HG03432 (cell line): Measurements from ENCODE around the gene CACNA1G.

Source experiments
- ATAC-seq: cut with Tn5 transposase; IDR thresholded peaks from one replicate; pipeline ENCODE4 v1.9.1; 2021; ENCODE audit warnings: mild to moderate bottlenecking, moderate library complexity; ENCODE audit not compliant: unreplicated experiment

The CACNA1G gene

DNA sequence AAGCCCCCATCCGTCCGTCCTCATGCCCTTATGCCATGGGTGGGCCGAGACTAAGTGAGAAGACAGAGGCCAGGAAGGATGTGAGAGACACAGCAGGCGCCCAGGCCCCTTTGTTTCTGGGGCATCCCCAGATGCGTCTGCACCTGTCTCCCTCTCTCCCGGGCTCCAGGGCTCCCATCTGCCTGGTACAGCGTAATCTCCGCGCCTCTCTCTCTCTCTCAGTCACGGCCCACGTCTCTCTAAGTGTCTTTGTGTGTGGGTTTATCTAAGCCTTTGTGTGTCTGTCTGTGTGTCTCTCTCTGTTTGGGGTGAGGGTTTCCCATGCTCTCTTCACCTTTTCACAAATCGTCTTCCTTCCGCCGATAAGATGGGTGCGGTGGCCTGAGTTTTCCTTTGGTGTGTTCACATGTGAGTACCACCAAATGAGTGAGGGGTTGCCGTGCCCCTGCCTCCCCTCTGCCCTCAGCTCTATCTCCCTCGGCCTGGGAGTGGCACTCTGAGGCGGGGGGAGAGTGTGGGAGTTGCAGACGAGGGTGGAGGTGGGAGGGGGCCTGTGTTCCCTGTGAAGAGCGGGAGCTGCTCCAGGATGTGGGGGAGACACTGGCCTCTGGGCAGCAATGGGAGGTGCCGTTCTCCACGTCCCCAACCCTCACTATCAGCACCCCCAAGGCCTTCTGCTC, 48.3 kb downstream of the CACNA1G start:
- ATAC-seq, result no peak

DNA sequence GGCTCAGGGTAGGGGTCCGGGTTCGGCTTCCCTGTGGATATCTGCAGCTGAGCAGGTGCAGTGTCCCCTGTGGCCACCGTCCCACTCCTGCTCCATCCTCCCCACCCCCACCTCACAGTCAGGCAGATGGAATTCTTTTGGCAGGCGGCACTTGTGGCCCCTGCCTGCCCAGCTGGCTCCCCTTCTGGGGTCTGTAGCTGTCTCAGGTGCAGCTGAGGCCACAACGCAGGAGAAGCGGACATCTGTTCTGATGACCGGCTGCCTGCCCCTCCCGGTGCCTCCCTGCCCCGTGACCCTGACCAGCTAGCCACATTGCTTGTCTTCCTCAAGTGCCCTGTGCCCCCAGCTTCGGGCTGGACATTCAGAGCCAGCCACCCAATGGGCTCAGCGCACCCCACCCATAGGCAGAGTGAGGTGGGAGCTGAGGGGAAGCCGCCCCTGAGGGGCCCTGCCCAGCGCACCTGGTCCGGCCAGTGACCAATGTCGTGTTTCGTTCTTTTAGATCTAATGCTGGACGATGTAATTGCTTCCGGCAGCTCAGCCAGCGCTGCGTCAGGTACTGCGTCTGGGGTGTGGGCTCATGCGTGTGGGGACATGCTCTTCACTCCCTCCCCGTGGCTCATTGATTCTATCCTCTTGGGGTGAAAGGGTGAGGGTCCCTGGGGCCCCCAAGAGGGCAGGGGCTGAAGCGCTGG, 49.0 kb downstream of the CACNA1G start:
- no peak for ATAC-seq

DNA sequence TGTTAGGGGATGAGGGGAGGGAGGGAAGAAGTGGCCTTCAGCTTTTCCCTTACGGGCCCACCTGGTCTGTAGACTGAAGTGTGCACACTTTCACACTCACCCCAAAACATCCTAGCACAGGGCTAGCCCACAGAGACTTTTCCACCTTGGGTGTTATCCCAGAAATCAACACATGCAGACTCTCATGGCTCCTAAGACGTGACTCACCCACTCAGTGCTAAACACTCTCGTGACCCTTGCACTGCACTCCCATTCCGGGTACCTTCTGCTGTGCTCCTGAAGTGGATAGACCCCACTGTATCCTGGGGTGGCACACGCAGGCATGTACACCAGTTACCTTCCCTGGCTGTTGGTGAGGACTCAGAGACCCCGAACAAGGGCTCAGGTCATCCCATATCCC, 51.1 kb downstream of the CACNA1G start:
- no peak for ATAC-seq

DNA sequence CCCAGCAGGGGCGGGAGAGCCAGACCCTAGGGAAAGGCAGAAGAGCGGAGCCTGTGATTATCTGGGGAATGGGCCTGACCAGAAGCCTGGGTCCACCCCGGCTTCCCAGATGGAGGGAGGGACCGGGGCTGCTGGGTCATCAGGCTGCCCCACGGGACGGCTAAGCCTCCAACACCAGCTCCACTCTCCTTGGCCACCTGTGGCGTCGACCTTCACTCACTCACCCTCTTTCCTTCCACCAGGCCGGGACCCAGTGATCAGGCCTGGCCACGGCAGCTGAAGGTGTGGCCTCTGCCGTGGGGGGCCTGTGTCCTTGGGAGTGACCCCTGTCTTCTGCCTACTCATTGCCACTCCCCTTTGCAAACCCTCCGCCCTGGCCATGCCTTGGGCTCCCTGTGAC, 51.8 kb downstream of the CACNA1G start:
- no peak for ATAC-seq

DNA sequence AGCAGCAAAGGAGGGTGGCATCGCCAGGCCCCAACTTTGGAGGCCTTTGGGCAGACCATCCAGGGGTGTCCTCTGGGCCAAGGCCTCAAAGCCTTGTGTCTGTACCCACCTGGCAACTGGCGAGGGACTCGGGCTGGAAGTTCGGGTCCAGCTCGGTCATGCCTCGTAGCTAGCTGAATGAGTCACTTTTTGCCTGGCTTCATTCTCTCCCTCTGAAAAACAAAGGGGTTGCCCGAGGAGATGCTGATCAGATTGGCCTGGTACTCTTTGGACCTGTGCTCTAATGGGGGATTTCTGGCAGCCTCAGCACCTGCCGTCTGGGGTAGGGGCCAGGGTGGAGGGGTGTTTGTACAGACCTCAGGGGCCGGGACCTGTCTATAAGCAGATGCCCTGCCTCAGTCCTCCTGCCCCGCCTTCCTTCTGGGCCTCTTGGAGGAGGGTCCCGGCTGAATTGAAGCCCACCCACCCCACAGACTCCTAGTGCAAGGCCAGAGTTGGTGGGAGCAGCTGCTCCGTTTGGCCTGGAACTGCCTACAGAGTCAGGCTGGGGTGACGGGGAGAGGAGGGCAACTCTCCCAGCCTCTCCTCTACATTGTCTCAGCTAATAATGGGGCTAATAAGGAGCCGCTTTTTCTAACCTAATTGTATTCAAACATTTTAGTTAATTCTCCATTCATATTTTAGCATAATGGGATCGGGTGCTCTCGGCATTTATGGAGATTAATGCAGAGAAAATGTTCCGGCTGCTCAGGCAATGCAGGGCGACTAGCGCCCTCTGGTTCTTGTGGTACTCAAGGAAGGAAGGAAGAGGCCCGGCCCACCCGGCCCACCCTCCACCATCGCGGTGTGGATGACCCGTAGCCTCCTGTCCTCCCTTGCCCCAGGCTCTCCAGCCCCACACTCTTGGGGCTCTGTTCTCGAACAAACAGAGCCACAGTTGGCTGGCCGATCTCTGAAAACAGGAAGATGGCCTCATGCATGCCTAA, 52.8 kb downstream of the CACNA1G start:
- ATAC-seq, result no peak

DNA sequence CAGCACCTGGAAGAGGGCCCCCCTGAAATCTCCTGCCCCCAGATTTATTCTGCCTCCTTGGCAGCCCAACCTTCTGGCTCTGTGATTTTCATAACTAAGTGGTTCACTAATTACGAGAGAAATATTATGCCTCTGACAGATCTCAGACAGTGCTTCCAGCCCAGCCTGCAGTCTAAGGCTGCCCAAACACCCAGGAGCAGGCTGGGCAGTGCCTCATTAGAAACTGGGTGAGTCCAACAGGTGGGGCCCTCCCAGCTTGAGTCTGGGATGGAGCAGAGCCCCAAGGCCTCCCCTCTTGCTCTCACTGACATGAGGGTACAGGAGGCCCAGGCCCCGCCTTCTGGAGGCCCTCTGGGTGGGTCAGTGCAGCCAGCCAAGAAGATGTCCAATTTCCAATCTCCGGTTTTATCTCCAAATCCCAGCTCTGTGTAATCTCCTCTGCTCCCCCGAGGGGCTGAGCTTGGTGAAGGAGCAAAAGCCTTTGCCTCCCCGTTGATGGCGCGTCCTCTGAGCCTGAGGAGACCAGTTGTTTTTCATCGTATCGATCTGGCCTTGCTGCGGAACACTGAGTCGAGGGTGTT, 54.0 kb downstream of the CACNA1G start:
- no peak for ATAC-seq

DNA sequence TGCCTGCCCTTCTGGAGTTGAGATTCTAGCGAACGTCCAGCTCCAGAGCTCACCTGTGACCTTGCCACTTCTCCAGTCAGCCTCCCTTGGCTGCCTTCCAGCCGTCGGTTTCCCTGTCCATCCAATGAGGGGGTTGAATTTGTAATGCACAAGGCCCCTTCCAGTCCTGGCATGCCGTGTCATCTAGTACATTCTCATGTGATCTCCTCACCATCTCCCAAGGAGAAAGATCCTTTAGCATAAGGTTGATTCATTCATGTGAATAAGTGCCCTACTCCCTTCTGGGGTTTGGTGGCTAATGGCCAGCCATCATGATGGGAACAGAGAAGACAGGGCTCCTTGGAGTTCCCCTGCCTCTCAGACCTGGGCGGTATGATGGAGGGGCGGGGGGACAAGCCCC, 55.3 kb downstream of the CACNA1G start:
- ATAC-seq, result no peak

DNA sequence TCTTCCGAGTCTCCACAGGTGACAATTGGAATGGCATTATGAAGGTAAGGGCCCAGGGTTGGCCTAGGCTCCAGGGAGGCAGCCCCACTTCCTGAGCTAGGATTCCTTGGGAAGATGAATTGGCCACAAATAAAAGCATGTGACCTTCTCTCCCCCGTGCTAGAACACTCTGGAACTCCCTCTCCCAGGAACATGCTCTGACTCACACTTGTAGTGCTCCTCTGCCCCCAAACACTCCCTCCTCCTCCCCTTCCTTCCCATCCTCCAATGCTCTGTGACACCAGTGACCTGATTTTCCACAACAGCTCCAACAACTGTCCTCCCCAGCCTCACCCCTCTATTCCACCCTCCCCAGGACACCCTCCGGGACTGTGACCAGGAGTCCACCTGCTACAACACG, 57.8 kb downstream of the CACNA1G start:
- ATAC-seq, result no peak

DNA sequence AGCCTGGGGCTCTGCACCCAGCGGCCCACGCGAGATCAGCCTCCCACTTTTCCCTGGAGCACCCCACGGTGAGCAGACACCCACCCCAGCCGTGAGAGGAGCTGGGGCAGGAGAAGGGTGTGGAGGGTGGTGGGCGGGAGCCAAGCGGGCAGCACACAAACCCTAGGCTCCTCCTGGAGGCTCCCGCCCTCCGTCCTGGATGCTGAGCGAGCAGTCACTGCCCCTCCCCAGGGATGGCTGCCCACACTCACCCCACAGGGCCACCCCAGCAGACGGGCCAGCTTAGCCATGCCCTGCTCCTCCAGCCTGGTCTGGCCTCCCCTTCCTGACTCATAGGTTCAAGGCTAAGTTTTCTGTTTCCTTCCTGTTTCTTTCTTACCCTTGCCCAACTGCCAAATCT, 58.4 kb downstream of the CACNA1G start:
- ATAC-seq, result no peak

DNA sequence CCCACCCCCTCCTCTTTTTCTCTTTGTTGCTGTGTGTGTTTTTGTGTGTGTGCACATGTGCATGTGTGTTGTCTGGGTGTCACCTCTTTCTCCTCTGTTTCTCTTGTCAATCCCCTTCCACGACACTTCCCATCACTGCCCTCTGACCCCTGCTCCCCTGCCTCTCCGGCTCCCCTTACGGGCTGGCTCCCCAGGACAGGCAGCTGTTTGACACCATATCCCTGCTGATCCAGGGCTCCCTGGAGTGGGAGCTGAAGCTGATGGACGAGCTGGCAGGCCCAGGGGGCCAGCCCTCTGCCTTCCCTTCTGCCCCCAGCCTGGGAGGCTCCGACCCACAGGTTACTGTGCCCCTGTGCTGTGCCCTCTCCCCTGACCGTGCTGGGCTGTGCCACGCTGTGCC, 59.0 kb downstream of the CACNA1G start:
- ATAC-seq, result no peak

DNA sequence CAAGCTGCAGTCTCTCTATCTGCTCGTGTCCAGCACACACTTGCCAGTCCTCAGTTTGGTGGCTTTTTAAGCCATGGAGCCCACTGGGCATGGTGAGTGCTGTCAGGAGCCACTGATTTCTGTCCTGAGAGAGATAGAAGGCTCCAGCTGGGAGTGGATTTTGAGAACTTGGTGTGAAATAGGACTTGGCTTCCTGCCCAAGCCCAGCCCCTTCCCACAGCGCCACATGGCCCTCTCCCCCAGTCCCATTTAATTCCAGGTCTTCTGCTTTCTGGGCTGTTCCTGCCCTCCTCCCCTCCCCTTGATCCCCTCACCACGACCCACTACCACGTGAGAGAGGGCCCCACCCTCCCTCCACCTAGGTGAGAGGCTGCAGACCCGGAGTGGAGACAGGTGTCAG, 59.7 kb downstream of the CACNA1G start:
- ATAC-seq, result no peak

DNA sequence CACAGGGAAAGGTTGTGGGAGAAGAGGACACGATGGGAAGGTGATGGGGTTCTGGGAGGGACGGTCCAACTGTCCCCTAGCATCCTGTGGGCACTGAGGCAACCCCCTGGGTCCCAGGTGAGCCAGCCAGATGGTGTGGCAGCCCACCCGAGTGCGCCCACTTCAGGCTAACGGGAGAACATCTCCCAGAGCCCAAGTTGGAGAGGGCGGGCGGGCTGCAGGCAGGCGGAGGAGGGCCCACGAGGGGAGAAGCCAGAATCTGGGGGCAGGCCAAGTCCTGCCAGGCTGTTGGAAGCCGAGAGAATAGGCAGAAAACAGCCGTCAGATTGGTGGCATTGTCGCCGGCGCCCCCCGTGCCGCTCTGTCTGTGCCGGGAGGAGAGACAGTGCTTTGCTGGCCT, 60.3 kb downstream of the CACNA1G start:
- no peak for ATAC-seq

DNA sequence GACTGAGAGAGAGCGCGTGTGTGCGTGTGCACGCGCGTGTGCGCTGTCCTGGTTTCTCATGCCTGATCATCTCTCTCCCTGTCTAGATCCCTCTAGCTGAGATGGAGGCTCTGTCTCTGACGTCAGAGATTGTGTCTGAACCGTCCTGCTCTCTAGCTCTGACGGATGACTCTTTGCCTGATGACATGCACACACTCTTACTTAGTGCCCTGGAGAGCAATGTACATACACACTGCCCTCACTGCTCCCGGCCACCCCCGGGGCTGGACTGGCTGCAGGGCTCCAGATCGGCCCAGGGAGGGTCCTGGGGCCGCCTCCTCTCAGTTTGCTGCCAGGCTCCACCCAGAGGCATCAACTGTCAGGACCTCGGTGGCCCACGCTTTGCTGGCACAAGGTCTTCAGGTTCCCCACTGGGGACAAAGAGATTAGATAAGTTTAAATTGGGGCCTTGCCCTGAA, 61.1 kb downstream of the CACNA1G start:
- ATAC-seq, result no peak

DNA sequence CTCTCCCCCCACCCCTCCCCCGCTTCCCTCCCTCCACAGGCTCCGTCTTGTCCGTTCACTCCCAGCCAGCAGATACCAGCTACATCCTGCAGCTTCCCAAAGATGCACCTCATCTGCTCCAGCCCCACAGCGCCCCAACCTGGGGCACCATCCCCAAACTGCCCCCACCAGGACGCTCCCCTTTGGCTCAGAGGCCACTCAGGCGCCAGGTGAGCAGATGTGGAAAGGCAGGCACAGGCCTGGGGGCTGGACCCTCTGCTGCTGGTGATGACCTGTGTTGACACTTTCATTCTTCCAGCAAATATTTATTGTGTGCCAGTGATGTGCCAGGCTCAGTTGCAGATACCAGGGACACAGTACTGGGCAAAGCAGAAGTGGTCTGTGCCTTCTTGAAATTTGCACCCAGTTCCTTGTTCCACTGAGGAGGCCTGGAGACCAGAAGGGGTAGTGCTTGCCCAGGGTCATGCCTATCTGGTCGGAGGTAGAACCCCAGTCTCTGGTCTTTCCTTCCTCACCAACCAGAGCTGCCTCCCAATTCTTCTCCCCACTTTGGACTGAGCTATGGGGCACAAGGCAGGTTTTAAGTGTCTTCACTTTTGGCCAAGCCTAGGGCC, 63.9 kb downstream of the CACNA1G start:
- no peak for ATAC-seq

DNA sequence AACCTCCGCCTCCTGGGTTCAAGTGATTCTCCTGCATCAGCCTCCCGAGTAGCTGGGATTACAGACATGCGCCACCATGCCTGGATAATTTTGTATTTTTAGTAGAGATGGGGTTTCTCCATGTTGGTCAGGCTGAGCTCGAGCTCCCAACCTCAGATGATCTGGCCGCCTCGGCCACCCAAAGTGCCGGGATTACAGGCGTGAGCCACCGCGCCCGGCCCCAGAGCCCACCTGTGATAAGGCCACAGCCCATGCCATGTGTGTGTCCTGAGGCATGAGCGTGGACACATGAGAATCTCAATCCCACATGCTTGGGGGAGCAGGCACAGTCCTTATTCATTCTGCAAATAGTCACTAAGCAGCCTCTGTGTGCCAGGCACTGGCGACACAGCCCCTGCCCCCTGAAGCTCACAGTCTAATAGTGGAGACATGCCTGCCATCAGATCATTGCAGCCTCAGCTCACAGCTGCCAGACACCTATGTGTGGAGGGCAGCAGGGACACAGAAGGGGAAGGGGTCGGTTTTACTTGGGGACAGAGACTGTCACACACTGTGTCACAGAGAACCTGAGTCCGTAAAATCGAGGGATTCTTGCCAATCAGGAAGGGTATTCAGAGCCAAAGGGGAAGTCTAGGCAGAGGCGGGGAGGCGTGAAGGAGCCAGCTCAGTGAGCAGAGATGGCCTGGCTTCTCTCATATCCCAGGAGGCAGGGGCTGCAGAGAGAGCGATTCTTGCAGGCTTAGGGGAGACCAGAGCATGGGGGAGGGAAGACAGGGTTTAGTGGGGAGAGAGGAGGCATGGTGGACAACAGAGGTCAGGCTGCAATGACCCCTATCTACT, 64.7 kb downstream of the CACNA1G start:
- no peak for ATAC-seq

DNA sequence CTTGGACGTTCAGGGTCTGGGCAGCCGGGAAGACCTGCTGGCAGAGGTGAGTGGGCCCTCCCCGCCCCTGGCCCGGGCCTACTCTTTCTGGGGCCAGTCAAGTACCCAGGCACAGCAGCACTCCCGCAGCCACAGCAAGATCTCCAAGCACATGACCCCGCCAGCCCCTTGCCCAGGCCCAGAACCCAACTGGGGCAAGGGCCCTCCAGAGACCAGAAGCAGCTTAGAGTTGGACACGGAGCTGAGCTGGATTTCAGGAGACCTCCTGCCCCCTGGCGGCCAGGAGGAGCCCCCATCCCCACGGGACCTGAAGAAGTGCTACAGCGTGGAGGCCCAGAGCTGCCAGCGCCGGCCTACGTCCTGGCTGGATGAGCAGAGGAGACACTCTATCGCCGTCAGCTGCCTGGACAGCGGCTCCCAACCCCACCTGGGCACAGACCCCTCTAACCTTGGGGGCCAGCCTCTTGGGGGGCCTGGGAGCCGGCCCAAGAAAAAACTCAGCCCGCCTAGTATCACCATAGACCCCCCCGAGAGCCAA, 65.6 kb downstream of the CACNA1G start:
- peak; percentile 47 for ATAC-seq

DNA sequence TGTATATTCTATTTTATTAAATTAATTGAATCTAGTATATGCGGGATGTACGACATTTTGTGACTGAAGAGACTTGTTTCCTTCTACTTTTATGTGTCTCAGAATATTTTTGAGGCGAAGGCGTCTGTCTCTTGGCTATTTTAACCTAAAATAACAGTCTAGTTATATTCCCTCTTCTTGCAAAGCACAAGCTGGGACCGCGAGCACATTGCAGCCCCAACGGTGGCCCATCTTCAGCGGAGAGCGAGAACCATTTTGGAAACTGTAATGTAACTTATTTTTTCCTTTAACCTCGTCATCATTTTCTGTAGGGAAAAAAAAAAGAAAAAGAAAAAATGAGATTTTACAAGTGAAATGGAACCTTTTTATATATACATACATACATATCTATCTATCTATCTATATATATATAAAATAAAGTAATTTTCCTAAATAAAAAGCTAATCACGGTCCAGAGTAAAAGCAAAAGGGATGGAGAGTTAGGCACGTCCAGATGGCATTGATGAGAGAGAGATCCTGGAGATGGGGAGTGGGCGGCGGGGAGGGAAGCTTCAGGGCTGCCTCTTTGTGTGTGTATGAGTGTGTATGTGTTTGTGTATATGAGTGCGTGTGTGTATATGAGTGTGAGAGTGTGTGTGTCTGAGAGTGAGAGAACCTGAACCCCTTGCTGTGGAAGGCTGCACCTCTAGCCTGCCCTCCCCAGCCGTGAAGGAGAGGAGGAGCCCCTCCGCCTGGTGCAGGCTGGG, 66.7 kb downstream of the CACNA1G start:
- ATAC-seq, result no peak

DNA sequence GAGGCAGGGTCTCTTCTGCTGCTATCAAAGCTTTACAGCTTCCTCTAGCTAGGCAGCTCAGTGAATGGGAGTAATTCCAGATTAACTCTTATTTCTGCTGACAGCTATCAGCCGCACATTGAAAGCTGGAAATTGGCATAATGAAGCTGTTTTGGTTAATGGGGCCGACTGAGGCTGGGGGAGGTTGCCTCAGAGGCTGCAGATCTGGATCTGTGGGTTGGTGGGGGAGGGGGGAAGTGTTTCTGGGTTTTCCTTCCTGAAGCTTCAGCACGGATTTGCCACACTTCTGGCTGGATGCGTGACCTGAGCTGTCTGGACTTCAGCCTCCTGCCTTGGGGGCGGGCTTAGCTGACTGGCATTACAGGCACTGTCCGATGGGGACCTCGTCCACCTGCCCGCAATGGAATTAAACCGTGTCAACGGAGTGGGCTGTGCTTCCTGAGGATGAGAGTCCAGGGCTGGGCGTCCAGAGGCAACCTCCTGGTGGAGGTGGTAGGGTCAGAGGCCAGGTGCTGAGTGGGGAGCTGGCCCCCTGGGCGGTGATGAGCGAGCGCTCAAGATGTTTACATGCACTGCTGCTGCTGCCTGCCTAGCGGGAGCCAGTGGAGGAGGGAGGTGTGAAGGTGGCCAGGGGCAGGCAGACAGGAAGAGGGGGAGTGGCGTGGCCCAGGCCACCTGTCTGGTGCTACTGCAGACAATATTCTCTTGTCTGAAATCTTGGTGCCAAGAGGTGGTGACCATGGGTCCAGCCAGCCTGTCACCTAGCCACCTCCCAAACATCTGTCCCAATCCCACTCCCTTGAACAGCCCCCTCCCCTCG, 67.5 kb downstream of the CACNA1G start:
- no peak for ATAC-seq
